RWPE2 (cell line): Measurements from ENCODE around the gene RADIL.

Source experiments
- ATAC-seq: fragments of 200-7000 bp; cut with Tn5 transposase; 3 replicates; pipeline ENCODE4 v1.9.1; 2021; ENCODE audit warnings: low read depth
- DNase-seq: peaks from one replicate; pipeline ENCODE4 v3.0.0-alpha.2; 2020; ENCODE audit warnings: low spot score
- H3K27ac ChIP-seq: fragments of 450-650 bp; 2 replicates; pipeline ENCODE4 v1.5.1; 2017; ENCODE audit warnings: mild to moderate bottlenecking; ENCODE audit not compliant: poor library complexity, severe bottlenecking
- H3K27me3 ChIP-seq: fragments of 250-450 bp; sonication (Bioruptor Pico); 2 replicates; pipeline ENCODE4 v1.5.1; 2021; ENCODE audit warnings: mild to moderate bottlenecking, moderate library complexity; ENCODE audit not compliant: insufficient read depth, poor library complexity, severe bottlenecking
- H3K36me3 ChIP-seq: fragments of 250-450 bp; sonication (Bioruptor Pico); 2 replicates; pipeline ENCODE4 v1.5.1; 2020; ENCODE audit warnings: low read depth, mild to moderate bottlenecking, moderate library complexity
- H3K4me1 ChIP-seq: fragments of 250-450 bp; sonication (Bioruptor Pico); 2 replicates; pipeline ENCODE4 v1.5.1; 2021; ENCODE audit warnings: mild to moderate bottlenecking, moderate library complexity; ENCODE audit not compliant: insufficient read depth, poor library complexity, severe bottlenecking
- H3K4me3 ChIP-seq: fragments of 250-450 bp; sonication (Bioruptor Pico); 2 replicates; pipeline ENCODE4 v1.5.1; 2021; ENCODE audit warnings: mild to moderate bottlenecking, moderate library complexity; ENCODE audit not compliant: severe bottlenecking
- H3K9me3 ChIP-seq: fragments of 250-450 bp; sonication (Bioruptor Pico); 2 replicates; pipeline ENCODE4 v1.5.1; 2021; ENCODE audit warnings: mild to moderate bottlenecking, moderate library complexity; ENCODE audit not compliant: severe bottlenecking
- TF ChIP-seq, protein P1 (sequence below): fragments of 450-650 bp; IDR thresholded peaks from one replicate; pipeline ENCODE4 v1.5.1; 2017; ENCODE audit warnings: mild to moderate bottlenecking, moderate library complexity; ENCODE audit not compliant: poor library complexity, severe bottlenecking

The RADIL gene

GRCh38 chr7:4888161-4888560, 4.6 kb upstream of the RADIL start:
- Histone ChIP-seq H3K9me3 (no peaks in the 10 kb centered on the region), H3K27me3 (peaks cover 5% of the 10 kb centered on the region), H3K4me1 (no peaks in the 10 kb centered on the region), H3K4me3 (no peak overlapping the region), H3K27ac (no peak overlapping the region), H3K36me3 (no peaks in the 10 kb centered on the region)
- ATAC-seq (no peak), DNase-seq (no peak)
- TF ChIP-seq, protein P1, sequence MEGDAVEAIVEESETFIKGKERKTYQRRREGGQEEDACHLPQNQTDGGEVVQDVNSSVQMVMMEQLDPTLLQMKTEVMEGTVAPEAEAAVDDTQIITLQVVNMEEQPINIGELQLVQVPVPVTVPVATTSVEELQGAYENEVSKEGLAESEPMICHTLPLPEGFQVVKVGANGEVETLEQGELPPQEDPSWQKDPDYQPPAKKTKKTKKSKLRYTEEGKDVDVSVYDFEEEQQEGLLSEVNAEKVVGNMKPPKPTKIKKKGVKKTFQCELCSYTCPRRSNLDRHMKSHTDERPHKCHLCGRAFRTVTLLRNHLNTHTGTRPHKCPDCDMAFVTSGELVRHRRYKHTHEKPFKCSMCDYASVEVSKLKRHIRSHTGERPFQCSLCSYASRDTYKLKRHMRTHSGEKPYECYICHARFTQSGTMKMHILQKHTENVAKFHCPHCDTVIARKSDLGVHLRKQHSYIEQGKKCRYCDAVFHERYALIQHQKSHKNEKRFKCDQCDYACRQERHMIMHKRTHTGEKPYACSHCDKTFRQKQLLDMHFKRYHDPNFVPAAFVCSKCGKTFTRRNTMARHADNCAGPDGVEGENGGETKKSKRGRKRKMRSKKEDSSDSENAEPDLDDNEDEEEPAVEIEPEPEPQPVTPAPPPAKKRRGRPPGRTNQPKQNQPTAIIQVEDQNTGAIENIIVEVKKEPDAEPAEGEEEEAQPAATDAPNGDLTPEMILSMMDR = no peak

DNA sequence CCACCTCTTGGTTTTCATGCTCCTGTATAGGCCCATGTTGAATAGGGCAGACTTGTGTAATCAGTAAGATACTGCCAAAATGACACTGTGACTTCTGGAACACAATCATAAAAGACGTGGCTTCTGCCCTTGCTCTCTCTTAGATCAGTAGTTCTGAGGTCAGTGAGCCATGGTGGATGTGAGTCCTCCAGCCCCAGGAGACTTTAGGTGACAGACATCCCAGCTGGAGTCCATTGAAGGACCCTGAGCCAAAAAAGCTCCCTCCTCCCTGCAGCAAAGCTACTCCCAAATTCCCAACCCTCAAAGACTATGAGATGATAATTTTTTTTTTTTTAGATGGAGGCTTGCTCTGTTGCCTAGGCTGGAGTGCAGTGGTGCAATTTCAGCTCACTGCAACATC, 3.2 kb upstream of the RADIL start:
- TF ChIP-seq, protein P1 = no peak

GRCh38 chr7:4885317-4885807, 1.8 kb upstream of the RADIL start:
- Histone ChIP-seq H3K36me3 (no peaks in the 10 kb centered on the region), H3K9me3 (no peaks in the 10 kb centered on the region), H3K27ac (no peak overlapping the region), H3K4me1 (no peaks in the 10 kb centered on the region), H3K4me3 (no peak overlapping the region), H3K27me3 (peaks cover 19% of the 10 kb centered on the region)
- TF ChIP-seq, protein P1 = no peak
- DNase-seq = no peak
- no peak for ATAC-seq

More for the DNA sequence above, 3.2 kb upstream of the RADIL start:
- no peaks in the 10 kb centered on the region for H3K9me3 ChIP-seq
- H3K4me1 ChIP-seq = no peaks in the 10 kb centered on the region
- H3K36me3 ChIP-seq = no peaks in the 10 kb centered on the region
- H3K27me3 ChIP-seq = peaks cover 19% of the 10 kb centered on the region
- DNase-seq (no peak), ATAC-seq (no peak)
- H3K27ac ChIP-seq = no peak overlapping the region
- H3K4me3 ChIP-seq = no peak overlapping the region

GRCh38 chr7:4884164-4884563, 648 bp upstream of the RADIL start:
- Histone ChIP-seq H3K4me3 (no peak overlapping the region), H3K36me3 (no peaks in the 10 kb centered on the region), H3K27ac (no peak overlapping the region), H3K27me3 (peaks cover 21% of the 10 kb centered on the region), H3K4me1 (no peaks in the 10 kb centered on the region), H3K9me3 (no peaks in the 10 kb centered on the region)
- no peak for DNase-seq
- no peak for ATAC-seq
- TF ChIP-seq, protein P1 = no peak

- Histone ChIP-seq H3K4me3 (peak overlapping the region; percentile 41), H3K9me3 (no peaks in the 10 kb centered on the region), H3K4me1 (no peaks in the 10 kb centered on the region), H3K36me3 (no peaks in the 10 kb centered on the region), H3K27me3 (peaks cover 31% of the 10 kb centered on the region), H3K27ac (no peak overlapping the region)
- no peak for DNase-seq
- no peak; the same call in 2 of the 3 replicates for ATAC-seq
- TF ChIP-seq, protein P1 = no peak
Observed at GRCh38 chr7:4883033-4883371, 514 bp downstream of the RADIL start.
